K562 (cell line): ENCODE measurements around the gene UTP14A. TPM values are rescaled to one million over a fixed set of nuclear protein-coding genes. Genes with fewer than 3 reads are reported as not detected.

Experiments
- ATAC-seq: fragments of 200-7000 bp; cut with Tn5 transposase; 3 replicates; pipeline ENCODE4 v1.9.1; 2020; ENCODE audit warnings: moderate library complexity
- BruUV-seq: library from RNA; stranded (reverse); fragments of 400-500 nt; replicated peaks from 2 replicates; lab custom pipeline; 2021; lab: Mats Ljungman, UMichigan
- CTCF ChIA-PET: fragments of 300-600 bp; formaldehyde crosslinking; extraction: SDS; loops from one replicate; lab custom pipeline; 2021; ENCODE audit warnings: low intra/inter-chr PET ratio; lab: Yijun Ruan, JAX
- POLR2A ChIA-PET: fragments of 300-600, 350-650 bp; sonication (Branson Sonifier 250); formaldehyde crosslinking; extraction: SDS; loops from one replicate; lab custom pipeline; 2021; ENCODE audit warnings: antibody characterized with exemption, inconsistent platforms; lab: Yijun Ruan, JAX
- DNase-seq, 4 experiments: peaks; one replicate each; pipeline versions ENCODE4 v3.0.0 to v3.0.0-alpha.2; 2011 to 2018; ENCODE audit warnings: low spot score in 3 of 4, mixed read lengths in 3 of 4; ENCODE audit errors: extremely low read depth in 1 of 4
- FAIRE-seq: peaks from 2 replicates; lab custom pipeline; 2011; peaks lifted over from hg19 to GRCh38; lab: Jason Lieb, UNC
- H2AFZ ChIP-seq: 2 replicates; pipeline ENCODE4 v1.6.0; 2011; ENCODE audit warnings: low read depth, low read length, control low read depth, inconsistent platforms
- H3K27ac ChIP-seq: fragments of 200-600 bp; 3 replicates; pipeline ENCODE4 v1.8.0; 2011; ENCODE audit warnings: low read depth, mild to moderate bottlenecking, control low read depth, inconsistent platforms, low read length, moderate library complexity, mixed read lengths; ENCODE audit errors: extremely low read depth
- H3K27me3 ChIP-seq, 2 experiments: fragments of 300-600 bp in 1 of 2; 2 replicates in 1 of 2; 3 replicates in 1 of 2; pipeline versions ENCODE4 v1.6.0 to v1.8.0; 2011; ENCODE audit warnings: inconsistent platforms in 2 of 2, low read length in 2 of 2, mild to moderate bottlenecking in 1 of 2, mixed read lengths in 1 of 2, moderate library complexity in 1 of 2; ENCODE audit not compliant: control insufficient read depth in 2 of 2, insufficient read depth in 2 of 2
- H3K36me3 ChIP-seq: fragments of 300-600 bp; 3 replicates; pipeline ENCODE4 v1.8.0; 2011; ENCODE audit warnings: mild to moderate bottlenecking, low read length, inconsistent platforms; ENCODE audit not compliant: control insufficient read depth, insufficient read depth
- H3K4me1 ChIP-seq, 2 experiments: fragments of 200-600 bp in 1 of 2; replicated peaks in 1 of 2; 2 replicates in 1 of 2; 3 replicates in 1 of 2; pipeline versions ENCODE4 v1.5.1 to v1.8.0; 2011; ENCODE audit warnings: inconsistent platforms in 2 of 2, low read length in 2 of 2, mild to moderate bottlenecking in 1 of 2, mixed read lengths in 1 of 2, moderate library complexity in 1 of 2; ENCODE audit not compliant: control insufficient read depth in 2 of 2, insufficient read depth in 2 of 2
- H3K4me2 ChIP-seq: 2 replicates; pipeline ENCODE4 v1.6.1; 2011; ENCODE audit warnings: low read length, control low read depth, inconsistent platforms, mixed read lengths; ENCODE audit not compliant: insufficient read depth
- H3K4me3 ChIP-seq: fragments of 200-600 bp; sonication (generic), shearing (Covaris generic); 2 replicates; pipeline ENCODE4 v1.5.1; 2016; ENCODE audit warnings: control low read depth, inconsistent platforms
- H3K79me2 ChIP-seq: fragments of 200-600 bp; 3 replicates; pipeline ENCODE4 v1.8.0; 2011; ENCODE audit warnings: low read length, inconsistent platforms; ENCODE audit not compliant: control insufficient read depth, insufficient read depth
- H3K9ac ChIP-seq, 2 experiments: 2 replicates each; pipeline versions ENCODE4 v1.6.0 to v1.6.1; 2011; ENCODE audit warnings: low read depth in 2 of 2, low read length in 2 of 2, control low read depth in 1 of 2, inconsistent platforms in 1 of 2, mild to moderate bottlenecking in 1 of 2, mixed read lengths in 1 of 2; ENCODE audit not compliant: insufficient read depth in 1 of 2
- H3K9me1 ChIP-seq: one replicate; pipeline ENCODE4 v1.6.0; 2011; ENCODE audit warnings: inconsistent platforms, mild to moderate bottlenecking, low read length, moderate library complexity; ENCODE audit not compliant: control insufficient read depth, insufficient read depth
- H3K9me3 ChIP-seq: replicated peaks from 2 replicates; pipeline ENCODE4 v1.5.1; 2011; ENCODE audit warnings: low read depth, low read length, inconsistent platforms; ENCODE audit not compliant: control insufficient read depth, insufficient read depth
- H4K20me1 ChIP-seq: replicated peaks from 2 replicates; pipeline ENCODE4 v1.6.1; 2011; ENCODE audit warnings: low read length, inconsistent platforms, mixed read lengths; ENCODE audit not compliant: control insufficient read depth, insufficient read depth
- CAMTA2 ChIP-seq: fragments of 250-450 bp; sonication (Bioruptor Pico); conservative IDR thresholded peaks from 2 replicates; pipeline ENCODE4 v1.5.1; 2022
- CBFB ChIP-seq: sonication (generic); formaldehyde crosslinking; IDR thresholded peaks from 2 replicates; pipeline ENCODE4 v1.4.0; 2020; ENCODE audit warnings: mild to moderate bottlenecking, missing genetic modification reagents
- LCOR ChIP-seq: sonication (generic); formaldehyde crosslinking; IDR thresholded peaks from 2 replicates; pipeline ENCODE4 v1.8.0; 2022; ENCODE audit warnings: mild to moderate bottlenecking, missing genetic modification reagents
- LEF1 ChIP-seq: fragments of 450-650 bp; IDR thresholded peaks from 2 replicates; pipeline ENCODE4 v1.6.1; 2016; ENCODE audit warnings: mild to moderate bottlenecking
- MEIS2 ChIP-seq: fragments of 450-650 bp; IDR thresholded peaks from 2 replicates; pipeline ENCODE4 v1.6.1; 2014; ENCODE audit warnings: mild to moderate bottlenecking; ENCODE audit not compliant: partially characterized antibody
- MIER1 ChIP-seq: fragments of 450-650 bp; IDR thresholded peaks from 2 replicates; pipeline ENCODE4 v1.6.1; 2016; ENCODE audit warnings: antibody characterized with exemption, mild to moderate bottlenecking, low read depth
- MYNN ChIP-seq, 2 experiments: sonication (generic); formaldehyde crosslinking in 1 of 2; IDR thresholded peaks; 2 replicates each; pipeline versions ENCODE4 v1.5.0 to v1.6.1; 2016 to 2020; ENCODE audit warnings: antibody characterized with exemption in 1 of 2, missing genetic modification reagents in 1 of 2
- POLR2AphosphoS5 ChIP-seq: IDR thresholded peaks from 2 replicates; pipeline ENCODE4 v1.6.1; 2011; ENCODE audit warnings: mild to moderate bottlenecking, low read depth, low read length, moderate library complexity; ENCODE audit not compliant: control insufficient read depth, insufficient read depth
- SRF ChIP-seq, 2 experiments: fragments of 250-450, 450-650 bp in 1 of 2; sonication (Bioruptor Pico) in 1 of 2; sonication (generic) in 1 of 2; formaldehyde crosslinking; IDR thresholded peaks; 2 replicates each; pipeline versions ENCODE4 v1.5.0 to v1.5.1; 2020 to 2022; ENCODE audit warnings: mild to moderate bottlenecking in 1 of 2, missing genetic modification reagents in 1 of 2
- STAT5A ChIP-seq: IDR thresholded peaks from 2 replicates; pipeline ENCODE4 v1.6.1; 2012; ENCODE audit warnings: low read length, inconsistent platforms, borderline replicate concordance
- TOE1 ChIP-seq, 2 experiments: fragments of 450-650 bp in 1 of 2; sonication (generic) in 1 of 2; formaldehyde crosslinking in 1 of 2; IDR thresholded peaks; 2 replicates each; pipeline versions ENCODE4 v1.7.1 to v1.8.0; 2016 to 2022; ENCODE audit warnings: borderline replicate concordance in 2 of 2, mild to moderate bottlenecking in 2 of 2, antibody characterized with exemption in 1 of 2, inconsistent platforms in 1 of 2, low read depth in 1 of 2, missing genetic modification reagents in 1 of 2, moderate library complexity in 1 of 2
- ZNF324 ChIP-seq: fragments of 250-450 bp; sonication (Bioruptor Pico); IDR thresholded peaks from 2 replicates; pipeline ENCODE4 v1.4.0; 2020; ENCODE audit warnings: mild to moderate bottlenecking
- WGBS: fragments of 100-300 bp; shearing (Covaris generic); methylation state at CpG from one replicate; pipeline ENCODE4 v1.1.6; 2016; ENCODE audit warnings: low coverage, mixed read lengths; ENCODE audit not compliant: insufficient coverage; ENCODE audit errors: missing lambda C conversion rate; 5-methylcytosine and 5-hydroxymethylcytosine counted together
- in situ Hi-C: fragments of 300-500 bp; cut with MboI; formaldehyde crosslinking; loops from 4 replicates; pipeline ENCODE4 v1.15.0; 2018; ENCODE audit warnings: inconsistent platforms, mixed read lengths
- intact Hi-C: fragments of 100-400 bp; cut with micrococcal nuclease; formaldehyde crosslinking; loops from 2 replicates; pipeline ENCODE4 v1.14.2; 2022
- polyA plus RNA-seq, 8 experiments: library from polyadenylated mRNA; depleted of rRNA in 4 of 8; stranded (reverse) in 5 of 8; unstranded in 3 of 8; fragments of >200 nt; fragmentation: Nextera tagmentation in 2 of 8; fragmentation: Illumina TruSeq in 1 of 8; extraction: Ambion mirVana in 2 of 8; extraction: Trizol in 1 of 8; gene quantifications; 2 replicates each; pipeline versions ENCODE4 v1.2.1 to v1.2.3, GENCODE V29; 2011 to 2014; ENCODE audit warnings: inconsistent platforms in 1 of 8, missing spikeins in 1 of 8
- total RNA-seq, 7 experiments: library from RNA; depleted of rRNA in 6 of 7; stranded (reverse); fragments of >200 nt in 6 of 7; fragmentation: Illumina TruSeq in 2 of 7; extraction: Trizol in 2 of 7; gene quantifications; 2 replicates each; pipeline versions ENCODE4 v1.2.1 to v1.2.3, GENCODE V29; 2011 to 2021; ENCODE audit warnings: low replicate concordance in 1 of 7
- TF ChIP-seq, protein P1 (sequence below): fragments of 250-450 bp; sonication (Bioruptor Pico); IDR thresholded peaks from 2 replicates; pipeline ENCODE4 v1.5.0; 2021
- TF ChIP-seq, protein P2 (sequence below), 2 experiments: fragments of 450-650 bp; IDR thresholded peaks; 2 replicates each; pipeline ENCODE4 v1.6.1; 2016
- TF ChIP-seq, protein P3 (sequence below), 2 experiments: fragments of 450-650 bp in 1 of 2; sonication (generic) in 1 of 2; formaldehyde crosslinking; conservative IDR thresholded peaks; 2 replicates each; pipeline versions ENCODE4 v1.4.0 to v1.8.1; 2020 to 2022; ENCODE audit warnings: mild to moderate bottlenecking in 1 of 2, missing genetic modification reagents in 1 of 2
- TF ChIP-seq, protein P4 (sequence below): sonication (generic); formaldehyde crosslinking; IDR thresholded peaks from 2 replicates; pipeline ENCODE4 v1.8.0; 2022; ENCODE audit warnings: mild to moderate bottlenecking, missing genetic modification reagents

Gene UTP14A
- total and polyA plus RNA-seq, 9 of the 15 experiments (the other 6 are each of a cell fraction or from before 2014, with no cell fraction given), result 30.5 to 91.0 (median 64.1) TPM

DNA sequence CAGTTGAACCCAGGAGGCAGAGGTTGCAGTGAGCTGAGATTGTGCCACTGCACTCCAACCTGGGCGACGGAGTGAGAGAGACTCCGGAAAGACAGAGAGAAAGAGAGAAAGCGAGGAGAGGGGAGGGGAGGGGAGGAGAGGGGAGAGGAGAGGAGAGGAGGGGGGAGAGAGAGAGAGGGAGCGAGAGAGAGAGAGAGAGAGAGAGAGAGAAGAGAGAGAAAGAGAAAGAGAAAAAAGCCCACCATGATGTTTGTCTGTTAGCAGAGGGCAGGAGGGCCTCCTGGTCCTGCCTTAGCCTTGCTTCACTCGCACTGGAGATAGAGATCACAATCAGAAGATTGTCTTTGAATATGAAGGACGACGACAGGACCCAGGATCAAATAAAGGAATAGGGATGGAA is 57.8 kb downstream of the UTP14A start:
- 24% methylated on average over 3 of the region's 8 CpGs for whole genome bisulfite sequencing
- CTCF ChIA-PET, result no interaction called here
- Histone ChIP-seq H3K4me1 (peaks cover 21 to 25% of the 10 kb centered on the region in 2 experiments), H3K4me3 (no peak overlapping the region), H3K27ac (no peak overlapping the region), H3K9me3 (no peaks in the 10 kb centered on the region), H3K9ac (no peak overlapping the region; a peak in 1 of 4 replicates), H2AFZ (no peak overlapping the region), H3K4me2 (no peak overlapping the region), H3K36me3 (no peaks in the 10 kb centered on the region), H3K9me1 (no peaks in the 10 kb centered on the region), H4K20me1 (no peaks in the 10 kb centered on the region), H3K27me3 (no peaks in the 10 kb centered on the region), H3K79me2 (no peaks in the 10 kb centered on the region)
- intact Hi-C loops (no loop called here), in situ Hi-C loops (no loop called here)
- POLR2A ChIA-PET, result interaction anchor here (0.6 kb wide), 1 partner anchor 68 kb away, joined by 3 read pairs; no protein-coding TSS in a partner anchor
- FAIRE-seq (no peak), DNase-seq (no peak), ATAC-seq (no peak)
- BruUV-seq, result no TSS peak
- TF ChIP-seq, protein P1, sequence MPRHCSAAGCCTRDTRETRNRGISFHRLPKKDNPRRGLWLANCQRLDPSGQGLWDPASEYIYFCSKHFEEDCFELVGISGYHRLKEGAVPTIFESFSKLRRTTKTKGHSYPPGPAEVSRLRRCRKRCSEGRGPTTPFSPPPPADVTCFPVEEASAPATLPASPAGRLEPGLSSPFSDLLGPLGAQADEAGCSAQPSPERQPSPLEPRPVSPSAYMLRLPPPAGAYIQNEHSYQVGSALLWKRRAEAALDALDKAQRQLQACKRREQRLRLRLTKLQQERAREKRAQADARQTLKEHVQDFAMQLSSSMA (CRISPR knock-in tag), result no peak
- TF ChIP-seq CBFB (CRISPR knock-in tag), result no peak
- TF ChIP-seq LEF1, result no peak
- no peak for TF ChIP-seq CAMTA2
- TF ChIP-seq, protein P2, sequence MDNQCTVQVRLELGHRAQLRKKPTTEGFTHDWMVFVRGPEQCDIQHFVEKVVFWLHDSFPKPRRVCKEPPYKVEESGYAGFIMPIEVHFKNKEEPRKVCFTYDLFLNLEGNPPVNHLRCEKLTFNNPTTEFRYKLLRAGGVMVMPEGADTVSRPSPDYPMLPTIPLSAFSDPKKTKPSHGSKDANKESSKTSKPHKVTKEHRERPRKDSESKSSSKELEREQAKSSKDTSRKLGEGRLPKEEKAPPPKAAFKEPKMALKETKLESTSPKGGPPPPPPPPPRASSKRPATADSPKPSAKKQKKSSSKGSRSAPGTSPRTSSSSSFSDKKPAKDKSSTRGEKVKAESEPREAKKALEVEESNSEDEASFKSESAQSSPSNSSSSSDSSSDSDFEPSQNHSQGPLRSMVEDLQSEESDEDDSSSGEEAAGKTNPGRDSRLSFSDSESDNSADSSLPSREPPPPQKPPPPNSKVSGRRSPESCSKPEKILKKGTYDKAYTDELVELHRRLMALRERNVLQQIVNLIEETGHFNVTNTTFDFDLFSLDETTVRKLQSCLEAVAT (IDR thresholded peaks at IDR 0.05), result no peak
- TF ChIP-seq MIER1, result no peak
- TF ChIP-seq ZNF324 (CRISPR knock-in tag), result no peak
- TF ChIP-seq, protein P3, sequence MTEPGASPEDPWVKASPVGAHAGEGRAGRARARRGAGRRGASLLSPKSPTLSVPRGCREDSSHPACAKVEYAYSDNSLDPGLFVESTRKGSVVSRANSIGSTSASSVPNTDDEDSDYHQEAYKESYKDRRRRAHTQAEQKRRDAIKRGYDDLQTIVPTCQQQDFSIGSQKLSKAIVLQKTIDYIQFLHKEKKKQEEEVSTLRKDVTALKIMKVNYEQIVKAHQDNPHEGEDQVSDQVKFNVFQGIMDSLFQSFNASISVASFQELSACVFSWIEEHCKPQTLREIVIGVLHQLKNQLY (CRISPR knock-in tag; conservative IDR thresholded peaks at IDR 0.05), result no peak
- no peak for TF ChIP-seq TOE1 (IDR thresholded peaks at IDR 0.05; ENCODE audit: borderline replicate concordance)
- no peak for TF ChIP-seq TOE1 (CRISPR knock-in tag; IDR thresholded peaks at IDR 0.05; ENCODE audit: borderline replicate concordance, low read depth)
- TF ChIP-seq LCOR (CRISPR knock-in tag), result no peak
- no peak for TF ChIP-seq MYNN (IDR thresholded peaks at IDR 0.05)
- no peak for TF ChIP-seq MYNN (CRISPR knock-in tag; IDR thresholded peaks at IDR 0.05)
- no peak for TF ChIP-seq MEIS2
- no peak for TF ChIP-seq SRF (CRISPR knock-in tag; IDR thresholded peaks at IDR 0.05)
- no peak for TF ChIP-seq STAT5A
- TF ChIP-seq POLR2AphosphoS5, result no peak
- TF ChIP-seq, protein P4, sequence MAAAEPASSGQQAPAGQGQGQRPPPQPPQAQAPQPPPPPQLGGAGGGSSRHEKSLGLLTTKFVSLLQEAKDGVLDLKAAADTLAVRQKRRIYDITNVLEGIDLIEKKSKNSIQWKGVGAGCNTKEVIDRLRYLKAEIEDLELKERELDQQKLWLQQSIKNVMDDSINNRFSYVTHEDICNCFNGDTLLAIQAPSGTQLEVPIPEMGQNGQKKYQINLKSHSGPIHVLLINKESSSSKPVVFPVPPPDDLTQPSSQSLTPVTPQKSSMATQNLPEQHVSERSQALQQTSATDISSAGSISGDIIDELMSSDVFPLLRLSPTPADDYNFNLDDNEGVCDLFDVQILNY (CRISPR knock-in tag), result no peak
